HG02623 (cell line): ENCODE results near the gene ICE1.
"Not testable (repeated sequence)": the region's sequence is repeated elsewhere in the genome, so short reads cannot be mapped to it uniquely, and the experiment has no call there.

Experiments
- ATAC-seq: cut with Tn5 transposase; IDR thresholded peaks from one replicate; pipeline ENCODE4 v1.9.1; 2021; ENCODE audit warnings: moderate library complexity; ENCODE audit not compliant: unreplicated experiment

ICE1 gene, protein sequence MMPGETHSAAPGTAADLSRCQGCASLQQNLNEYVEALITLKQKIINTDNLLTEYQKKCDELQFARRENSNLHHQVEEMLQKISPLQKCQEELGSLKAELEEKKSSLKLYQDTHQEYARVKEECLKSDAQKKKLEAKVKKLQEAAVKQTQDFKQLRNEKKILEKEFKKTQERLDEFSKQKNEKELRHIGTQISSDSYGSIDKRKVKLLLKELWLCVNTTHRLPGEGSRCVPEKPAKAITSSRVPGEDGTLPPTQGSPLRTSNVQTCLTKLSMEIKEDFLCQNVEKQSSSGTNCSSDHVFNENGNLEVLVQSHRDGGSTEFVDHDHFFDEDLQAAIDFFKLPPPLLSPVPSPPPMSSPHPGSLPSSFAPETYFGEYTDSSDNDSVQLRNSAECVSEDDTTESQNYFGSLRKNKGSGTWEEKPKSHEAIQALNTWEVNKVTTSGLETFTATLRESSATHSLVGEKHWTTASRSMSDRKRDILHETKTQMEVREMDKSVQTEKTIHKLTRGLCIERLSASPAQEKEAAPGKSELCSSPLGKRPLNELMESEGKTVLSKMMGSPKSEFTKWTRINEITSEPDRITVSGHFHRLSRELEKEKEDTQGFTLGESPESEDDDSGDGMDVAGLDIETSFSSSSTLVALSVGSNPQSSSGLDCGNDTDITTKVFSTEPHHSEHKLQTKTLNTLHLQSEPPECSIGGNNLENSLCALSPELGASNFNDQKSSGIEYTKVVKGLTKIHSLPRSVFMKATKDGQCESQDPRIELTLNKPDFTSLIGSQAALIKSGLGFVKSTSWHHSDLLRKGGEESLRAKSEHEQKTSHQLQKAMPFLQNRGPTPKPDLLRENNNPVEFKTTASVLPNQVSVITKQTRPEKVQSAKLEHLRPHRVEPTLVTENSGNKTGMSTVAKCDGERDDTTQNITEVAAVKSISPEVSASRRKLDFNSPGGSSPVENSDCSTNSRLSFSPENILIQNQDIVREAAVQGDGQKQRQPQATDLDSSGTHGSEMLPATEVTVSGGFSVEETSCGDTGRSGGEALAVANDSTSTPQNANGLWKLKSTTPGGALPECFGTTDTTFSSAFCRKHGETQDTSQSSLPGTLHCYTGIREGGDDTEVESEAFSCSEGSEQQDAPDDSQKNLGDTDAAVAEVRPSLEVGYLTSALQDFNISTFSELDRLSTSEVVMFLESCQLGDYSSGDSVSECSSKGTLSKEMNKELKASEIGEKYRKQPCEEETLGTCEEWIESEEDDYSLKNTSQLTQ (N-terminal part only)

DNA sequence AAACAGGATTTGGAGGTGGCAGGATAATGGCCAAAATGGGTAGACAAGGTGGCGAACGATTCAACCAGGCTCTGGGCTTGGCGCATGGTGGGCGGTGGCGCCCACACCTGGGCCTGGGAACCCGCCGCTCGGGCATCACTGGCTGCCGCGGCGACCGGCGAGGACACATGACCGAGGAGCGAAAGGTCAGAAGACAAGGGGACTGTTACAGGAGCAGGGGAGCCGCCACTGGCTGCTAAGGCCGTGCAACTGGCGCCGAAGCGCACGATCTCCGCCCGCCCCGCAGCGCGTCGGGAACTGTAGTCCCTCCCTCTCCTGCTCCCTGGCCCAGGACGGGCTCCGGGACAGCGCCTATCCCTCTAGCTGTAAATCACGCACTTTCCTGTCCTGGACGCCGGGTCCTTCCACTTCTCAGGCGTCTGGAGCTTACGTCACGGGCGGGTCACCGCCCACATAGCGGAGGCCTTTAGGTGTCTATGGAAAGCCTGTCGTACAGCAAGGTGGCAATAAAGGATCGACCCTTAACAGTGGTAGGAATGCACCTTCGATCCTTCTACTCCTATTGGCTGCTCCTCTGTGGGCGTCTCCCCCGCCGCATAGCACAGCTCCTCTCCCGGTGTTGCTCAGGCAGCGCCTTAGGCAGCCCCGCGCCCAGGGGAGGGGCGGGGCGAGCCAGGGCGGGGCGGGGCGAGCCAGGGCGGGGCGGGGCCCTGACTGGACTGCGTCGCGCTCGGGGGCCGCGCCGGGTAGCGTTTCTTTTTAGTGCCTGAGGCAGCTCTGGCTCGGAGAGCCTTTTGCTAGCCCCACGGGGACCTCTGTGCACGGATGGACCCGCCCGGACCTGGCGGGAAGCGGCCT, at the start of gene ICE1:
Gene ICE1, plus strand, starts transcription at position 717 of the 858 bp plus-strand sequence. CDS start 239 bp downstream, outside the sequence.
- peak; percentile 77 for ATAC-seq

DNA sequence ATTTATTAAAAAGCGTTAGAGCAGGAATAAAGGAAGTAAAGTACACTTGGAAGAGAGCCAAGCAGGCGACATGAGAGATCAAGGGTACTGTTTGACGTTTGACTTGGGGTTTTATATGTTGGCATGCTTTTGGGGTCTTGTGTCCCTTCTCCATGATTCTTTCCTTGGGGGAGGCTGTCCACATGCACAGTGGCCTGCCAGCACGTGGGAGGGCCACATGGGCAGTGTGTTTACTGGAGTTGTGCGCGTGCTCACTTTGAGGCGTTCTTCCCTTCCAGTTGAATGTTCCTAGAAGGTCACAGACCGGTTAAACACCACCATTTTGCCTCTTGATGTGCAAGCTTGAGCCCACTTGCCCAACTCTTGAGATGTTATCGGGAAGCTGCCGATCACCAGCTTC, 49.5 kb upstream of the ICE1 start:
- no peak for ATAC-seq

DNA sequence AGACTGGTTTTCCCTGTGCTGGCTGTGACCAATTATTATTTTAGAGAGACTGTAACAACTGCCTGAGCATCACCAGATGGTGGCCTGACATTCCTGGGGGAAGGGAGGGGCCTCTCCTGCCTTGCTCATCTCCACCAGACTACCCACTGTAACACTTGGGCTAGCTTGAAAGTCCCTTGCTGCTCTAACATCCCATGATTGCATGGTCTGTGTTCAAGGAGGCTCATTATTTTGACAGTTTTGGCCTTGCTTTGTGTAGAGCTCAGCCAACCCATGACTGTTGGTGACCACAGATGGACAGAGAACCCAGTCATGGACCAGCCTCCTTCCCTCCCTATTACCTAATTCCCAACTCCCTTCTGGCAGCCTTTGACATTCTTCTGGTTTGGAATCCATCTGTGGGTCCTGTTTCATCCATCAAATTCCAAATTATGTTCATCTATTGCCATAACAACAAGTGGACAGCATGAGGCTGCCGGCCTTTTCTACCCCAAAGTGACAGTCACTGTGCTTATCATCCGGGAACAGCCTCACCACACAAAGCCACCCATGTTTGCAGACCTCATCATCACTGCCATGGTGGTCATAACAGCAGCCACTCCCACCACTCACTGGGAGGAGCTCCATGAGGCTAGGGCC, 49.0 kb upstream of the ICE1 start:
- no peak for ATAC-seq

DNA sequence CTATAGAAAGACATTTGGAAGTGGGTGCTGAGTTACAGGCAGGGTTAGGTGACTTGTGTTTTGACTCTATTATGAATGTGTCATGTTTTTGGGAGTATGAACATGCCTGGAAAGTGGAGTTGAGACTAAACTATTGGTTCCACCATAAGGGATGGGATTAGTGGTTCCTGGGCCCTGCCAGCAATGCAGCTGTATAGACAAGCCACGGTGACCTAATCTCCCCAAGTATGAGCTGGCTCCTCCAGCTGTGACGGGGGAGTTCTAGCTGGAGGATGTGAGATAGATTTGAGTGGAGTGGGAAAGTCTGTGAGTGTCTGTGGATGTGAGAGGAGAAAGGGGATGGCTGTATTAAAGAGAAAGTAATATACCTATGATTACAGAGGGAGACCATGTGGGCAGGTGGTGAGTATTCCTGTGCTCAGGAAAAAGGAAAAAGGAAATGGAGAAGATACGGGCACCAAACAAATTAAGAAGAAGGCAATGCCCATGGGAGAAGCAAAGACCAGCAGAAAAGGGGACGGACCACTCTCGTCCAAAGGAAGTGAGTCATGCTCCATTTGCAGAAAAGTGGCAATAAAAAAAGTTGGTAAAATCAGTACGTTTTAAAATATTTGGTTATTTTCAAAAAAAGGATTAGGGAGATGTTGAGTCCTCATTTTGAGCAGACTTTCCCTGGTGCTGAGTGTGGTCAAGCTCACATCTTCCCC, 48.3 kb upstream of the ICE1 start:
- ATAC-seq, result no peak

DNA sequence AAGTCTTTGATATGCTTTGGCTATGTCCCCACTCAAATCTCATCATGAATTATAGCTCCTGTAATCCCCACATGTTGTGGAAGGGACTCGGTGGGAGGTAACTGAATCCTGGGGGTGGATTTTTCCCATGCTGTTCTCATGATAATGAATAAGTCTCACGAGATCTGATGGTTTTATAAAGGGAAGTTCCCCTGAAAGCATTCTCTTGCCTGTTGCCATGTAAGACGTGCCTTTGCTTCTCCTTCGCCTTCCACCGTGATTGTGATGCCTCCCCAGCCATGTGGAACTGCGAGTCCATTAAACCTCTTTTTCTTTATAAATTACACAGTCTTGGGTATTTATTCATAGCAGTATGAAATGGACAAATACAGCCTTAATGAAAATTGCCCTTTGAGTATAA, 44.7 kb upstream of the ICE1 start:
- no peak for ATAC-seq

DNA sequence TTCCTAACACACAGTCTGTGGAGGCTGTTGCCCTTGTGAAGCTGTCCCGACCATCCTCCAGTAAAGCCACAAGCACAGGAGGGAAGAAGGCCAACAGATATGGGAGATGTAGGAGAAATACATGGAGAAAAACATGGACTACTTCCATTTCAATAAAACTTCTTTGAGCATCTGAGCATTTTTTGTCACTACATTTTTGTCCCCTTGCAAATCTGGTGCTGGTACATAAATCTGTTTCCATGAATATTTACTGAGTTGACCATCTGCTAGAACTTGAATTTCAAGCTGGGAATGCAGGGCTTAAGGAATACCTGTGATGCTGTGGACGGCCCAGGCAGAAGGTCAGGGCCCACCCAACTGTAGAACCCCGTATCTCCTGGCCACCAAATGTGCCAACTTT, 43.9 kb upstream of the ICE1 start:
- ATAC-seq, result no peak

DNA sequence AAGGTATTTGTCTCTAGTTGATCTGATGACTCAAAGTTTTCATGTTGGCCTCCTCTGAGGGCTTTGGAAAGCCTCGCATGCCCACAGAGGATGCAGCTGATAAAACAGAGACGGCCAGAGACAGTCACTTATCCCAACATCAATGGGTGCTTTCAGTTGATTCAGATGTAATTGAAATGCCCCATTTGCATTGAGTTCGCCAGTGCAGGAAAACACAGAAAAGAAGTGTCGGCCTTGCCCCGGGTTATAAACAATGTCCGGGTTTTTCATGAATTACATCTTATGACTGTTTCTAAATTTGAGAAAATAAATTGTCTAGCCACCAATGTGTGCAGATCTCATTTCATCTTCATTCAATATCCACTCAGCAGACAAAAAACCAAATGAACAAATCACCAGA, 42.2 kb upstream of the ICE1 start:
- no peak for ATAC-seq

DNA sequence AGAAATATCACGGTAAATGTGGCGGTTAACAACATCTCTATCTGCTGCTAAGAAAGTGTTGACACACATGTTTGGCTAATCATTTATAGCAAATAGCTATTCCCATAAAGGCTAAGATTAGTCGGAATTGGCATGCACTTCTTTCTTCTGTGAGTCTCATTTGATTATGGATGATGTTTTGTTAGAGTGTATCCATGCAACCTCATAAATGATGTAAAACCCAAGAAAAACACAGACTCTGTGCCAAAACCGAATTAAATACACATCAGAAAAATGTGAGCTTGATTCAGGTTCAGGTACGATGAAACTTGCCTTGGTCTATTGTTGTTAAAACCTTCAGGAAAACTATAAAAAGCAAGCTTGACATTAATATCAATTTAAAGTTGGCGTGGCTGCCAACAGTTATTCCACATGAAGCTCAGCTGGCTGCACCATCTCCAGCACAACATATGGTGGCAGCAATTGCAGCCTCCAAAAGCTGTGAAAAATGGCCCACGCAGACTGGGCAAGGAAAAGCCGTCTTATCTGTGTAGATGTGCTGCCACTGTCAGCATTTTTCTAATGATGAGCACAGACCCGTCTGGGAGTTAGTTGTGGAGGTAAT, 41.1 kb upstream of the ICE1 start:
- ATAC-seq, result no peak

DNA sequence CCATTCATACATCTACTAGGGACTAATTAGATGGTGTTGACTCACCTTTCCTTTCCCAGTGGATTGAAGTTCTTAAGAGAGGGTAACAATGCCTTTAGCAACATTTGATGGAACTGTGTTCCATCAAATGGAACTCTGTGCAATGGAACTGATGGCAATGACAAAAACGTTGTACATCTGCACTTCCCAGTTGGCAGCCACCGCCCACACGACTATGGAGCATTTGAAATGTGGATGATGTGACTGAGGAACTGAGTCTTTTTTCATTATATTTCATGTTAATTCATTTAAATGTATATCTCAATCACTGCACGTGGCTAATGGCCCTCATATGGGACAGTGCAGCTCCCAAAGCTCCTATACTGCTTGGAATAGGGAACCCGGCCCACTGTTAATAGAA, 39.0 kb upstream of the ICE1 start:
- ATAC-seq, result no peak

DNA sequence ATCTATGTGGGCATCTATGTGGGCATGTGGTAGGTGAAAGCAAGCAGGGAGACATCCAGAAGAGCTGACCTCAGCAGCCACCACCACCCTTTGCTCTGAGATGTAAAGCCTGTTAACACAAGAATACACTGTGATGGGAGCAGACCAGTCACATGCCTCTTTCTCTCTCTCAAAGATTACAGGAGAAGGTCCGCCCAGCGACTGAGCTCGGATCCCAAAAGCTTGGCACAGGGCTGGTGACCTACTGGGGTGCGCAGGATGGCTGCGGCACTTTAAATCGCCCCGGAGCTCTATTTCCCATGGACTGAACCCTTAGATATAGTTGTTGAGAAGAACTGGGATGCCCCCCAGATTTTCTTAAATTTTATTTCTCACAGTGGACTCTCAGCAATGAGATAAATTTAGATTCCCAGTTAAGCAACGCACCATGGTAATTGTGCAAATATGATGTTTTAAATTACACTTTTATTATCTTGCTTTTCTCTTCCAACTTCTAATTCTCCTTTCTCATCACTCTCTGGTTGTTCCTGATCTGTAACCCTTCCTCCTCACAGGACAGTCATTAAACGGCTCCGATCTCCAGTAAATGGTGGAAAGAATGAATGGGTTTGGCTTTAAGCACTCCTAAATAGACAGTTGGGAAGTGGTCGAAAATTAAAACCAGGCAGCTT, 37.7 kb upstream of the ICE1 start:
- ATAC-seq, result no peak

DNA sequence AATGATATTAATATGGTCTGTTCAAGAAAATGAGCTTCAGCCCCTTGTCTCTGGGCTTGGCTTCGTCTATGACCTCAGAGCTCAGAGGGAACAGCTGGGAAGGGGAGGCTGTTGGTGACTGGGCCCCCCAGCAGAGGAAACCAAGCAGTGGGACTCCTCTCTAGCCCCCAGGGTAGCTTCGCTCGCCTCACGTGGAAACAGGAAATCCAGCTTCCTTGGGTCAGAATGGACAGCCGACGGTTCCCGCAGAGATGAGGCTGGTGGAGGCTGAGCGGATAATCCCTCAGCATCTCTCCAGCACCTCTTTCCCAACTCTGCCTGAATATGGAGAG, 37.2 kb upstream of the ICE1 start:
- no peak for ATAC-seq

DNA sequence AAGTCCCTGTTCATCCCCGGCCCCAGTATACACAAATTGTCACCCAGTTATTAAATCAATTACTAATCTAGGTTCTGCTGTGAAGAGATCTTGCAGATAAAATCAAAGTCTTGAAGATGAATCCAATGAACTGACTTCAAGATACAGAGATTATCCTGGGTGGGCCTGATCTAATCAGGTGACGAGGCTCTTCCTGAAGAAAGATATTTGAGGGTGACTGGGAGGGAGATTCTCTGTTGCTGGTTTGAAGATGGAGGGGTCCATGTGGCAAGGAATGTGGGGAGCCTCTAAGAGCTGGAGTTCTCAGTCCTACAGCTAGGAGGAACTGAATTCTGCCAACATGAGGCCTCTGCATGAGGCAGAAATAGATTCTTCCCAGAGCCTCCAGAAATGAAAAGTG, 36.1 kb upstream of the ICE1 start:
- ATAC-seq, result no peak

DNA sequence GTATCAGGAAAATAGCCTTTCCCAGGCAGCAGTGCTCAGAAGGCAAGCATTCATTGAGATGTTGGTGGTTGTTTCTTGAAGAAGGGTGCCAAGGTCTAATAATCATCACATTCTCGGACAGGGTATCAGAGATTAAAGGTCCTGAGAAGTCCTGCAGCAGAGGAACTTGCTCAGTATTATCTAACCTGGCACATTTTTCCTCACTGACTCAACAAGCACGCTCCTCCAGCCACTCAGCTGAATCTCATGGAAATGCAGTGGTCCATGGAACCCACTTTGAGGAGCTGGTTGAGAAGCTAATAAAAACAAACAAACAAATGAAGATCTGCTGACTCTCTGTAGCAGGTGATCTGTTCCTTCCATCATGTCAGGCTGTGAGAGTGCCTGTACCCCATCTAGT, 35.3 kb upstream of the ICE1 start:
- no peak for ATAC-seq

DNA sequence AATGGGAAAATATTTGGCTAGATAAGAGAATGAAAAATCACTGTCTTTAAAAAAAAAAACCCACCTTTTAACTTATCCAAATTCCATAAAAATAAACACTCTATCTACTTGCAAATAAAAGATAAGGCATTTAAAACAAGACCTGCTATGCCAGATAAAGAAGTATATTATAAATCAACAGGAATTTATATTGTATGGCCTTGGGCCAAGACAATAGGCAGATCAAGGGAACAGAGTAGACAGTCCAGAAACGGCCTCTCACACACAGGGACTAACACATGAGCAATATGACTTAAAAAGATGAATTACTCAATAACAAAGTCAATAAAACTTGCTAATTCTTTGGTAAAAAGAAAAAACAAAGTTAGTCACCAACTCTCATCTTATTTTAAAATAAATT, 34.7 kb upstream of the ICE1 start:
- no peak for ATAC-seq

DNA sequence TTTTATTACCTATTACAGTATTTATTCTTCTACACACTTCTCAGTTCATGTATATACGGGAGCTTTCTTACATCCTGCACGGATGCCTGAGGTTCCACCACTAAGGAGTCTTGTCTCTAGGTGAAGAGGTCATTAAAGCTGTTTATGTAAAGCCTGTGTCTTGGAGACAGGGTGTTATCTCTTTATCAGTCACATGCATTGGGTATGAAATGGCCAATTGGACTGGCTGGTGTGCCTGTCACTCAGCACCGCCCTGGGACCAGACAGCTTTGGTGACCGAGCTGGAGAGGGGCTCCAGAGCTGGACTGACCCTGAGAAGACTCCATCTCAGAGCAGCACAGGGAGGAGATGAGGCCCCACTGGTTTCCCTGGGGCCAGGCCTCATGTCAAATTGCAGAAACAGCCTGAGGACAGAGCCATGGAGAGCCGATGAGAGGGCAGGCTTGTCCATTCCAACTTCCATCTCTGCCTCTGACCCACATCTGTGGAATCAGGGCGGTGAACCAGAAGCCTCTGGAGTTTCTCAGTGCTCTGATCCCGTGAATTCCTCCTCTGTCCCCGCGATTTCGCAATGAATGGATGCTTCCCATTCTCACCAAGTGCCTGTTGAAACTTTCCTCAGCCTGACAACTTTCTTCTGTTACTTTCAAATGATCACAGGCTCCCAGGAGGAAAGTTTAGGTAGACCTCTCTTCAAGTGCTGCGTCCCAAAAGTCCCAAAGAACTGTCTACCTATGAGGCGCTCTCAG, 32.2 kb upstream of the ICE1 start:
- ATAC-seq, result not testable (repeated sequence)

DNA sequence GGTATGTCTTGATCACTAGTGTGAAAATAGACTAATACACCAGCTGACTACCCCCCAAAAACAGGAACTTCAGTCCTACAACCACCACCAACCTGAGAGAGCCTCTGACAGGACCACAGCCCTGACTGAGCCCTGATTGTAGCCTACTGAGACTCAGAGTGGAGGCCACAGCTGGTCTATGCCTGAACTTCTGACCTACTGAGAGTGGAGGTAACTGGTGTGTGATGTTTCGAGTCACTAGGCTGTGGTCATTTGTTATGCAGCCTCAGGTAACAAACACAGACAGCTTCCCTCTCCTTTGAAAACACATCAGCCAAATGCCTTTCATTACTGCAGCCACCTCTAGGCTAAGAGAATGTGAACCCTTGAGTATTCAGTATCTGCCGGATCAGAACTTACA, 30.0 kb upstream of the ICE1 start:
- ATAC-seq, result not testable (repeated sequence)

DNA sequence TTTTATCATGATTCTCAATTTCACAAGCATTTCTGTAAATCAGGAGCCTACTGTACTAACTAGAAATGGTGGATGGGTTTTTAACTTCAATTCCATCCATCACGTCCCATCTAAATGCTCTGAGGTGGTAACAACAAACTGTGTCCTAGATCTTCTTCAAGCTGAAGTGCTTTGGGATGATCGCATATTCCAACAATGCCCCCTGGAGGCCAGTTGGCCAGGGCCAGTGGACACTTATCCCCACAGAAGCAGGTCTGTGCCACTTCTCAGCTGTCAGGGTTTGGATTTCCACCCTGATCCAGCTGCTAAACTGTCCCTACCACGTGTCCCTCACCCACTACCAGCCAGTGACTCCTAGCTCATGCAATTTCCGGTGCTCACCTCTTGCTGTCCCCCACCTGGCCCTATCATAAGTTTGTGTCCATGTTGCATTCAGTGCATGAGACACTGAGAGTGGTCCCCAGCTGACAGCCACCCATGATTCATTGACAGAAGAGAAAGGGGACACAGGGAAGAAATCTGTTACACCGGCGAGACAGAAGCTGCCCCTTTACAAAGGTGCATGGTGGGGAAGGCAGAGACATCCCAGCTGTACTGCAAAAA, 28.0 kb upstream of the ICE1 start:
- not testable (repeated sequence) for ATAC-seq
